NCI-H524 (cell line): ENCODE data around the gene LRRTM1.

Source experiments
- DNase-seq, 2 experiments: peaks; one replicate each; lab custom pipeline; 2025; lab: John Stamatoyannopoulos, UW

LRRTM1 gene

GRCh38 chr2:80303909-80304837 lies at the start of gene LRRTM1:
Gene LRRTM1 (minus strand): TSS chr2:80304752. CDS start chr2:80303819, 933 bp downstream.
- peak; percentile 21 to 52 for DNase-seq

- DNase-seq: no peak
Measured at GRCh38 chr2:80351231-80351630, 46.7 kb upstream of the LRRTM1 start.

- peak; percentile 56 to 91 for DNase-seq
Measured at GRCh38 chr2:80348953-80349352, 44.4 kb upstream of the LRRTM1 start.

- no peak for DNase-seq
Measured at GRCh38 chr2:80348078-80348477, 43.5 kb upstream of the LRRTM1 start.

DNA sequence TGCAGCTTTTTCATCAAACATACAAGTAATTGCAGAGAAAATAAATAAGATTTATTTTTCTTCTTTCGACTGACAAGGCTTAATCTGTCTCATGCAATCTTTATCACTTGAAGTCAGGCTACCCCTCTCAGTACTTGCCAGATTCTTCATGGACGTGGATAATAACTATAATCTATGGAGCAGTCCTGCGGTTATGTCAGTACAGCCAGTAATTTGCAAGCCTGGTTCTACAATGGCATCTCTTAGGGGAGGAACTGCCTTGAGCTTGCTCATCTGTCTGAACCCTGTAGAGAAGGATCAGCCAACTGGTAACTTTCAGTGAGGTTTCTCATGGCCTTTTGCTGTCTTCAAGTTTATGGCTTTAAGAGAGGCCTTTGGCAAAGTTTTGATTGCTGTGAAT lies 35.5 kb upstream of the LRRTM1 start:
- DNase-seq: no peak

- peak in 1 of 2 experiments; percentile 8 for DNase-seq
Measured at GRCh38 chr2:80338794-80339193, 34.2 kb upstream of the LRRTM1 start.

- DNase-seq: no peak
Measured at GRCh38 chr2:80335411-80335810, 30.9 kb upstream of the LRRTM1 start.

DNA sequence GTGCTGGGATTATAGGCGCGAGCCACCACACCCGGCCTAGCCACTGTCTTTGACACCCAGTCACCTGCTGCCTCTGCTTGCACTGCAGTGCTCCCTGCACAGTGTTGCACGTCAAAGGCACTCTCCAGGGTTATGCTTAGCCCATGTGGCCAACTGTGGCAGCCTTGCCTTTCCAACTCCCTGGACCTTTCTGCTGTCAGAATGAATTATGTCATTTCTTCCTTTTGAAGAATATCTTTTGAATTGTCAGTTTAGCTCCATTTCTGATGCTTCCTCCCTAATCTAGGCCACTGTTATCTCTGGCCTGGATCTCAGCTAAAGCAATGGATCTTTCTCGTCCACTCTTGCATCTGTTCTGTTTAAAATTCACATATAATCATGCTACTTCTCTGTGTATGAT lies 29.3 kb upstream of the LRRTM1 start:
- no peak for DNase-seq

GRCh38 chr2:80330527-80331450 lies 26.2 kb upstream of the LRRTM1 start:
- no peak for DNase-seq

GRCh38 chr2:80329491-80329890 lies 24.9 kb upstream of the LRRTM1 start:
- DNase-seq: no peak

GRCh38 chr2:80328159-80328571 lies 23.6 kb upstream of the LRRTM1 start:
- DNase-seq: peak; percentile 22 to 35

GRCh38 chr2:80326861-80327260 lies 22.3 kb upstream of the LRRTM1 start:
- DNase-seq: no peak

DNA sequence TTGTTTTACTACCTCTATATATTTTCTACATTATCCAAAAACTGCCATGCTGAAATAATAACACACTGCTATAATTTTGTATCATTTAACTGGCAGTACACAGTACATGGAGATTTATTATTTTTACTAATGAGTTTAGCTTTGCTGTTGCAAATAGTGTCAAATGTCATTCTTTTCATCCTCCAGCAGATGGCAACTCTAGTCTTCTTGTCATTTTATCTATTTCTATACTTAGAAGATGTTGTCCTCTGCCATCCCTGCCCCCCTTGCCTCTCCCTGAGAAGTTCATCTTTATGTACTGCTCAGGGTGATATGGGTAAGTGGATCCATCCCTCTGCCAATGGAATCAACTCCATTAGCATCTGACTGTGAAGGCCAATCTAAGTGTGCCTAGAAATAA lies 21.7 kb upstream of the LRRTM1 start:
- DNase-seq: peak; percentile 73 to 83

DNA sequence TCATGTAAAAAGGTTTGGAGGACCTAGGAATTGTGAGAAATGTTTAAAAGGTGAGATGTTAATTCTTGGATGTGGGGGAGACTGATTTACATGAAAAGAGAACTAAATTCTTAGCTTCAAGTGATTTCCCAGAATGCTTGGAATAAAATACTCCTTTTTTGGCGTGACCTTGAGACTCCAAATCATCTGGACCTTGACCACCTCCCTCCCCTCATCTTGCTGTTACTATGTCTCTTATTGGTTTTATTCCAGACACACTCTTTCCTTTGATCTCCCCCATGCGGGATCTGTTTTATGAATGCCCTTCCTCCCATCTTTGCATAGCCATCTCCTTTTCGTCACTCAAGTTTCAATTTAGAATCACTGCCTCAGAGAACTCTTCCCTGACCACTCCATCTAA lies 20.0 kb upstream of the LRRTM1 start:
- DNase-seq: no peak

- DNase-seq: no peak
Measured at GRCh38 chr2:80323610-80324009, 19.1 kb upstream of the LRRTM1 start.

DNA sequence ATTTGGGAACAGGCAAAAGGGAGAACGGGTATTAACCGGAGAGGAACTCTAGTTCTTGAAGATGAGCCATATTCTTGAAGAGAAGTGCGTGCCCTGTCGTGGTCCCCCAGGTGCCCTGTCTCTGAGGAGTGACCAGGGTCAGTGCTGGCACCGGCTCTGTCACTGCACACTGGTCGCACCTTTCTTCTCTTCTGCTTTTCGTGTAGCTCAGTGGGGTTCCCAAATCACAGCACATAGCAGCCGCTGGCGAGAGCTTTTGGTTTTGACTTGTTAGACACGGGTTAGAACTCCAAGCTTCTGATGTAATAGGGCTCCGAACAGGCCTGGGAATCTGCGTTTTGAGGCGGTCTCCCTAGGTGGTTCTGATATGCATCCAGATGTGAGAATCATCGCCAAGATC lies 18.4 kb upstream of the LRRTM1 start:
- no peak for DNase-seq

DNA sequence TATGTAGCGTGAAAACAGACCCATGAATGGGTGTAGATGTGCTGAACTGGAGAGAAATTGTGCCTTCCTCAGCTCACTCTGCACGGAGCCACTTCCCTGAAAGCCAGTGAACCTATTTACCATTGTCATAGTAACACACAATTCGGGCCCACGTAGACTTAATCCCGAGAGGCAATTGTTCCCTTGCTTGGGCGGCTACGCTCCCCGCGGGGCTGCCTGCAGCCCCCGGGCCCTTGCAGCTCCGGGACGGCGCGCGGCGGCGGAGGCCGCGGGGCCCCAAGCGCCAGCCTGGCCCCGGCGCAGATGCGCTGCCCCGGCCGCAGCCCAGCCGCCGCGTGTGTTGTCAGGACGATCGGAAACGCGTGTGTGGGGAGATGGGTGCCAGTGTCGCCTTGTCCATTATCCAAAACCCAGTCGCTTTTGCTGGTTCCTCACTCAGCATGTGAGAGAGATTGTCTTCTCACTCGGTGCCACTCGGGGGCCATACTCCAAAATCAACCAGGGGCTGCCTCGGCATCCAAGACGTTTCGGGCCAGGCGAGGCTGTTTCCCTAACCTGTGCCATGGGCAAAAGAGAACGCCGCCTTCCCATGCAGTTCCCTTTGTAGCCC lies 17.9 kb upstream of the LRRTM1 start:
- no peak for DNase-seq

GRCh38 chr2:80312282-80312839 lies 7.8 kb upstream of the LRRTM1 start:
- DNase-seq: no peak

DNA sequence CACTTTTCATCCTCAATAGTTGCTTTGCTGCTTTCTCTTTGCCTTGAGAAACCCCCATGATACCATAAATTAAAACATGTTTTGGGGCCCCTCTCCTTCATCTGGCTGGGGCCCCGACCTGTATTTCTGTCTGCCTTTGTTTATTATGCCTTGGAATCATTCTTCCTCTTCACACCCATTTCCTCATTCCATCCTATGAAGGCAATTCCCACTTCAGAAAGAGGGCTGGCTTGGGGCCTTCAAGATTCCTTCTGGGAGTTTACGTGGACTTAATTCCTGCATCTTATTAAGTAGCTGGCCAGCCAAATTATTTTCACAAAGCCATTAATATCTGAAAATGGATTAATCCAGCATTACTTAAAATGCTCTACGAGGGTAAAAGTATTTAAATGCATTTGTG lies 6.8 kb upstream of the LRRTM1 start:
- no peak for DNase-seq

DNA sequence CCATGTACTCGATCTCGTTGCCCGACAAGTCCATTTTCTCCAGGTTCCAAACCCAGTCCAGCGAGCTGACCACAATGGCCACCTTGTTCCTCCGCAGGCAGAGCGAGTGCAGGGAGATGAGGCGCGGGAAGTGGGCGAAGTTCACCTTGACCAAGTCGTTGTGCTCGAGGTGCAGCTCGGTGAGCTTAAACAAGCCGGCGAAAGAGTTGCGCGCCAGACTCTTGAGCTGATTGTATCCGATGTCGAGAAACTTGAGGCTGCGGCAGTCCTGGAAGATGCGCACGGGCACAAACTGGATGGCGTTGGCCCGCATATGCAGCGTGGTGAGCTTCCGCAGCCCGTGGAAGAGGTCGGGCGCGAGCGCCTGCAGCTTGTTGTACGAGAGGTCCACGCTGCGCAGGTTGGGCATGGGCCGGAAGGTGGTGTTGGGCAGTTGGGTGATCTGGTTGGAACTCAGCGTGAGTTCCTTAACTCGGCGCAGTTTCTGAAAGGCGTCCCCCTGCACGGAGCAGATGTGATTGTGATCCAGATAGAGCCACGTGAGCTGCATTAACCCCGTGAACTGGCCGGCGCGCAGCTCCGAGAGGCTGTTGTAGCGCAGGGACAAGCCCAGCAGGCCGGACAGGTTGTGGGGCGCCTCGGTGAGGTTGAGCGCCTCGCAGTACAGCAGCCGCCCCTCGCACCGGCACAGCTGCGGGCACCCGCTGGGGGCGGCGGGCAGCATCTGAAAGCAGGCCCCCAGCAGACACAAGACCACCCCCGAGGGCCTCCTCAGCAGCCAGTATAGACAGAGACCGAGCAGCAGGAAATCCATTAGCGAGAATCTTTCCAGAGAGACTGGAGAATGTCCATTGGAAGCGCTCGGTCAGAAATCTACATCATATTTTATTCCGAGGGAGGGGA lies 1.3 kb downstream of the LRRTM1 start:
- DNase-seq: no peak
